Activated CD4-positive, alpha-beta T cell treated with anti-CD3 and anti-CD28 coated beads for 36 hours (primary cell): ENCODE data around the gene QTRT2. TPM values are rescaled to one million over a fixed set of nuclear protein-coding genes. Genes with fewer than 3 reads are reported as not detected.

ENCODE experiments used
- ATAC-seq: fragments of 200-7000 bp; cut with Tn5 transposase; one replicate; pipeline ENCODE4 v1.10.0; 2021; ENCODE audit warnings: mild to moderate bottlenecking, moderate library complexity
- CTCF ChIA-PET: fragments of 350-600 bp; sonication (Branson Sonifier 250); formaldehyde crosslinking; loops from one replicate; lab custom pipeline; 2021; ENCODE audit warnings: antibody characterized with exemption; lab: Charles Lee
- POLR2A ChIA-PET: fragments of 350-600 bp; sonication (Branson Sonifier 250); formaldehyde crosslinking; loops from one replicate; lab custom pipeline; 2021; ENCODE audit warnings: antibody characterized with exemption, inconsistent platforms; lab: Charles Lee
- DNase-seq: peaks from one replicate; pipeline ENCODE4 v3.0.0-alpha.2; 2020
- H3K27ac Mint-ChIP-seq: one replicate; pipeline ENCODE4 v1.8.0; 2021; ENCODE audit warnings: mixed read lengths
- H3K27me3 Mint-ChIP-seq: one replicate; pipeline ENCODE4 v1.8.0; 2021; ENCODE audit warnings: mixed read lengths
- H3K36me3 Mint-ChIP-seq: one replicate; pipeline ENCODE4 v1.8.0; 2021; ENCODE audit warnings: low read depth, mixed read lengths
- H3K4me1 Mint-ChIP-seq: one replicate; pipeline ENCODE4 v1.8.0; 2021; ENCODE audit warnings: mixed read lengths
- H3K4me3 Mint-ChIP-seq: one replicate; pipeline ENCODE4 v1.8.0; 2021; ENCODE audit warnings: mild to moderate bottlenecking, moderate library complexity, mixed read lengths
- H3K9me3 Mint-ChIP-seq: one replicate; pipeline ENCODE4 v1.8.0; 2021; ENCODE audit warnings: low read depth, mixed read lengths
- intact Hi-C, 2 experiments: fragments of 100-400 bp; cut with DNase I in 1 of 2; cut with micrococcal nuclease in 1 of 2; formaldehyde crosslinking; loops; one replicate each; pipeline versions ENCODE4 v1.14.2 to v1.15.1; 2022 to 2024; cut with DNase I, micrococcal nuclease
- total RNA-seq, 2 experiments: library from RNA; stranded (reverse); gene quantifications; one replicate each; pipeline ENCODE4 v1.2.3, GENCODE V29; 2021

QTRT2 gene
- total RNA-seq, 2 experiments from 2014 or later, result 31.3 to 47.0 TPM

DNA sequence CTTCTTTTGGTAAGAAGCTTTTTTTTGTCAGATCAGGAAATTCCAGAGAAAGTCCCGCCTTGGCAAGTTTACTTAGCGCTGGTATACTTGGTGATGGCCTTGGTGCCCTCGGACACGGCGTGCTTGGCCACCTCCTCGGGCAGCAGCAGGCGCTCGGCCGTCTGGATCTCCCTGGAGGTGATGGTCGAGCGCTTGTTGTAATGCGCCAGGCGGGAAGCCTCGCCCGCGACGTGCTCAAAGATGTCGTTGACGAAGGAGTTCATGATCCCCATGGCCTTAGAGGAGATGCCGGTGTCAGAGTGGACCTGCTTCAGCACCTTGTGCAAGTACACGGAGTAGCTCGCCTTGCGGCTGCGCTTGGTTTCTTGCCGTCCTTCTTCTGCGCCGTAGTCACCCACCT, 46.6 kb downstream of the QTRT2 start:
- no peaks in the 10 kb centered on the region for H3K36me3 Mint-ChIP-seq
- H3K4me3 Mint-ChIP-seq, result no peak overlapping the region
- ATAC-seq (no peak), DNase-seq (no peak)
- H3K9me3 Mint-ChIP-seq, result no peaks in the 10 kb centered on the region
- intact Hi-C loops, result no loop called here
- no peaks in the 10 kb centered on the region for H3K4me1 Mint-ChIP-seq
- POLR2A ChIA-PET, result no interaction called here
- peaks cover 8% of the 10 kb centered on the region for H3K27me3 Mint-ChIP-seq
- no peak overlapping the region for H3K27ac Mint-ChIP-seq
- CTCF ChIA-PET, result no interaction called here

DNA sequence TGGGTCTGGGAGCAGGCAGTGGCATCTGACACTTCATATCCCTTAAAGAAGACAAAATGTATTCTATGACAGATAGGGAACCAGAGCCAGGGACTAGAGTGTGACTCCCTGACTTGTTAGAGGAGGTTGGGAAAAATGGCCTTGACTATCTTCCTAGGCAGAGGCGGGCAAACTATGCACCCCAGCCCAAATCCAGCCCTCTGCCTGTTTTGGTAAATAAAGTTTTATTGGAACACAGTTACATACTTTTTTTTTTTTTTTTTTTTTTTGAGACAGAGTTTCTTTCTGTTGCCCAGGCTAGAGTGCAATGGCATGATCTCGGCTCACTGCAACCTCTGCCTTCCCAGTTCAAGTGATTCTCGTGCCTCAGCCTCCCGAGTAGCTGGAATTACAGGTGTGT, 47.3 kb downstream of the QTRT2 start:
- Mint-ChIP-seq H3K27me3 (peaks cover 8% of the 10 kb centered on the region), H3K4me3 (no peak overlapping the region), H3K27ac (no peak overlapping the region), H3K4me1 (no peaks in the 10 kb centered on the region), H3K9me3 (no peaks in the 10 kb centered on the region), H3K36me3 (no peaks in the 10 kb centered on the region)
- ChIA-PET POLR2A (no interaction called here), CTCF (interaction anchor here (1.4 kb wide), 1 partner anchor 9 kb away, joined by 3 read pairs; no protein-coding TSS in a partner anchor)
- intact Hi-C loops, result no loop called here
- DNase-seq (no peak), ATAC-seq (no peak)

- intact Hi-C loops, result no loop called here
- ATAC-seq (no peak), DNase-seq (no peak)
- H3K4me3 Mint-ChIP-seq, result no peak overlapping the region
- CTCF ChIA-PET, result interaction anchor here (1.4 kb wide), 1 partner anchor 8 kb away, joined by 3 read pairs; no protein-coding TSS in a partner anchor
- no peak overlapping the region for H3K27ac Mint-ChIP-seq
- no peaks in the 10 kb centered on the region for H3K36me3 Mint-ChIP-seq
- peaks cover 8% of the 10 kb centered on the region for H3K27me3 Mint-ChIP-seq
- H3K9me3 Mint-ChIP-seq, result no peaks in the 10 kb centered on the region
- H3K4me1 Mint-ChIP-seq, result no peaks in the 10 kb centered on the region
- POLR2A ChIA-PET, result no interaction called here
These were observed 47.9 kb downstream of the QTRT2 start for GRCh38 chr3:114104414-114104813.

DNA sequence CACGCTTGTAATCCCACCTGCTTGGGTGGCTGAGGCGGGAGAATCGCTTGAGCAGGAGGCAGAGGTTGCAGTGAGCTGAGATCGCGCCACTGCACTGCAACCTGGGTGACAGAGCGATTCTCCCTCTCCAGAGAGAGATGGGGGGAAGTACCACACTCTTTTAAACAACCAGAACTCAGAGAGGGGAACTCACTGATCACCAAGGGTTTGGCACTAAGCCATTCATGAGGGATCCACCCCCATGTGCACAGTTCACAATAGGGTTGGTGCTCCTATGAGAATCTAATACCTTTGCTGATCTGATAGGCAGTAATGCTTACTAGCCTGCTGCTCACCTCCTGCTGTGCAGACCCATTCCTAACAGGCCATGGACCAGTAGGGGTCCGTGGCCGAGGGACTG, 51.6 kb downstream of the QTRT2 start:
- no peak for DNase-seq
- CTCF ChIA-PET, result no interaction called here
- Mint-ChIP-seq H3K27ac (no peak overlapping the region), H3K4me3 (no peak overlapping the region), H3K4me1 (no peaks in the 10 kb centered on the region), H3K9me3 (no peaks in the 10 kb centered on the region), H3K36me3 (no peaks in the 10 kb centered on the region), H3K27me3 (peaks cover 5% of the 10 kb centered on the region)
- POLR2A ChIA-PET, result no interaction called here
- intact Hi-C loops, result no loop called here
- no peak for ATAC-seq

GRCh38 chr3:114110439-114110838, 53.9 kb downstream of the QTRT2 start:
- H3K9me3 Mint-ChIP-seq, result no peaks in the 10 kb centered on the region
- ChIA-PET CTCF (interaction anchor here (0.7 kb wide), 1 partner anchor 1707 kb away, joined by 3 read pairs; no protein-coding TSS in a partner anchor), POLR2A (no interaction called here)
- no peak overlapping the region for H3K4me3 Mint-ChIP-seq
- no peaks in the 10 kb centered on the region for H3K4me1 Mint-ChIP-seq
- no peak for ATAC-seq
- H3K27me3 Mint-ChIP-seq, result peaks cover 5% of the 10 kb centered on the region
- DNase-seq, result no peak
- H3K36me3 Mint-ChIP-seq, result no peaks in the 10 kb centered on the region
- no peak overlapping the region for H3K27ac Mint-ChIP-seq
- intact Hi-C loops, result no loop called here

DNA sequence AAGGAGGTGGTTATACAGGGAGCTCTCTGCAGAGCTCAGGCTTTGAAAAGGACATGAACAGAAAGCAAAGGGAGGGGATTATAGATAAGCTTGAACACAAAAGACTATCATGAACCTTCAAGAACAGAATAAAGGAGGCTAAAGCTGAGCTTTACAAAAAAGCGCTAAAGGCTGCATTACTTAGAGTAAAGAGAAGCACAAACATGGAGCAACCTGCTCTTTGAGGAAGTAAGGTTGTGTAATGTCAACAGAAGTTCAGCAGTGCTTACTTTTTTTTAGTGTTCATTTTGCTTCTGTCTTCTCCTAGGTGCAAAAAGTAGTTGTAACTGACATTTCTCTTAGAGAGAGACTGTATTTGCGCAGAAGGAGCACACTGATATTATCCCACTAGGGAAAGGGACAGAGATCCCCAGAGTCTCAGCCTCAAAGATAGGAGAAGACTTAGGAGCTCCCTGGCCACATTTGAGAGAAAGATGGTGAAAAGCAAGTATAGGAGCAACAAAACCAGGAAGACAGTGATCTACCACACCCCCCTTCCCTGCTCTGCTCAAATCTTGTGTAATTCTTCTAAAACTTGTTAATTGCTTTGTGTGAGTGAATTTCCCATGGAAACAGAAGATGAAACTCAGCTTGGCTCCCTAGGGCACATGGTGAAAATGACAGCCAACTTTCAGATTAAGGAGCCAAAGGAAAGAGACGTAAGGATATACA, 54.7 kb downstream of the QTRT2 start:
- ChIA-PET POLR2A (no interaction called here), CTCF (interaction anchor here (0.7 kb wide), 1 partner anchor 1706 kb away, joined by 3 read pairs; no protein-coding TSS in a partner anchor)
- peaks cover 5% of the 10 kb centered on the region for H3K27me3 Mint-ChIP-seq
- no peaks in the 10 kb centered on the region for H3K36me3 Mint-ChIP-seq
- H3K4me1 Mint-ChIP-seq, result no peaks in the 10 kb centered on the region
- H3K4me3 Mint-ChIP-seq, result no peak overlapping the region
- DNase-seq (no peak), ATAC-seq (no peak)
- no peaks in the 10 kb centered on the region for H3K9me3 Mint-ChIP-seq
- intact Hi-C loops, result no loop called here
- H3K27ac Mint-ChIP-seq, result no peak overlapping the region

- POLR2A ChIA-PET, result no interaction called here
- ATAC-seq (no peak), DNase-seq (no peak)
- intact Hi-C loops, result no loop called here
- H3K27me3 Mint-ChIP-seq, result peaks cover 5% of the 10 kb centered on the region
- CTCF ChIA-PET, result interaction anchor here (1.6 kb wide), 1 partner anchor 8 kb away, joined by 3 read pairs; no protein-coding TSS in a partner anchor
- no peaks in the 10 kb centered on the region for H3K4me1 Mint-ChIP-seq
- H3K27ac Mint-ChIP-seq, result no peak overlapping the region
- no peak overlapping the region for H3K4me3 Mint-ChIP-seq
- H3K36me3 Mint-ChIP-seq, result no peaks in the 10 kb centered on the region
- no peaks in the 10 kb centered on the region for H3K9me3 Mint-ChIP-seq
These were observed 56.2 kb downstream of the QTRT2 start for GRCh38 chr3:114112696-114113095.

- CTCF ChIA-PET, result no interaction called here
- no peak overlapping the region for H3K27ac Mint-ChIP-seq
- H3K4me1 Mint-ChIP-seq, result no peaks in the 10 kb centered on the region
- DNase-seq (no peak), ATAC-seq (no peak)
- H3K36me3 Mint-ChIP-seq, result no peaks in the 10 kb centered on the region
- POLR2A ChIA-PET, result no interaction called here
- peaks cover 5% of the 10 kb centered on the region for H3K27me3 Mint-ChIP-seq
- no peak overlapping the region for H3K4me3 Mint-ChIP-seq
- intact Hi-C loops, result no loop called here
- H3K9me3 Mint-ChIP-seq, result no peaks in the 10 kb centered on the region
These were observed 58.2 kb downstream of the QTRT2 start for GRCh38 chr3:114114719-114115118.

GRCh38 chr3:114115143-114115542, 58.6 kb downstream of the QTRT2 start:
- H3K4me3 Mint-ChIP-seq, result no peak overlapping the region
- H3K27ac Mint-ChIP-seq, result no peak overlapping the region
- ATAC-seq (no peak), DNase-seq (no peak)
- no peaks in the 10 kb centered on the region for H3K9me3 Mint-ChIP-seq
- ChIA-PET CTCF (interaction anchor here (0.6 kb wide), 1 partner anchor 139 kb away, joined by 4 read pairs; no protein-coding TSS in a partner anchor), POLR2A (no interaction called here)
- H3K27me3 Mint-ChIP-seq, result peaks cover 5% of the 10 kb centered on the region
- intact Hi-C loops, result no loop called here
- H3K4me1 Mint-ChIP-seq, result no peaks in the 10 kb centered on the region
- no peaks in the 10 kb centered on the region for H3K36me3 Mint-ChIP-seq

GRCh38 chr3:114119776-114120175, 63.2 kb downstream of the QTRT2 start:
- Mint-ChIP-seq H3K36me3 (no peaks in the 10 kb centered on the region), H3K27me3 (peaks cover 2% of the 10 kb centered on the region), H3K9me3 (no peaks in the 10 kb centered on the region), H3K4me3 (no peak overlapping the region), H3K27ac (no peak overlapping the region), H3K4me1 (no peaks in the 10 kb centered on the region)
- intact Hi-C loops, result no loop called here
- CTCF ChIA-PET, result interaction anchor here (0.6 kb wide), 1 partner anchor 171 kb away, joined by 3 read pairs; no protein-coding TSS in a partner anchor
- ATAC-seq, result no peak
- no peak for DNase-seq
- POLR2A ChIA-PET, result no interaction called here

DNA sequence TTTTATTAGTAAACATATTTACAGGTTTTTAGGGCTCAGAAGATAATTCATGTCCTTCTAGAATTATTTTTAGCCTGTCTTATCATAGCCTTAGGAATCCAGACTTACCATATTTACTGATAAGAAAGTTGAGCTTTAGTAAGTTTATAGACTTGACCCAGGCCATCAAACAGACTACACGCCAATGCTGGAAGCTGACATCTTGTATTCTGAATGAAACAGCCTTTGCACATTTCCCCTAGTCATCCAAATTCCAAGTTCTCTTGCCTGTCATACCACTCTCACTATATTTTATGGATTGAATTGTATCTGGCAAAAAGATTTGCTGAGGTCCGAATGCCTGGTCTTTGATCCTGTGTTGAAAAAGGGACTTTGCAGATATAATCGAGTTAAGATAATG, 63.7 kb downstream of the QTRT2 start:
- H3K27ac Mint-ChIP-seq, result no peak overlapping the region
- POLR2A ChIA-PET, result no interaction called here
- CTCF ChIA-PET, result interaction anchor here (0.6 kb wide), 1 partner anchor 171 kb away, joined by 3 read pairs; no protein-coding TSS in a partner anchor

More for the DNA sequence above, 63.7 kb downstream of the QTRT2 start:
- DNase-seq, result no peak
- Mint-ChIP-seq H3K4me1 (no peaks in the 10 kb centered on the region), H3K36me3 (no peaks in the 10 kb centered on the region), H3K4me3 (no peak overlapping the region), H3K9me3 (no peaks in the 10 kb centered on the region), H3K27me3 (peaks cover 2% of the 10 kb centered on the region)
- intact Hi-C loops, result no loop called here
- no peak for ATAC-seq
